ENCODE data around the gene KATNAL2.
A peak's percentile ranks its signal among the peaks of the same experiment; 100 is the strongest.

KATNAL2 gene

GRCh38 chr18:47150824-47151366 lies 233.5 kb downstream of the KATNAL2 start:
- H3K9me3 ChIP-seq (ENCODE audit: severe bottlenecking) = no peaks in the 10 kb centered on the region

GRCh38 chr18:47151439-47151838 lies 234.0 kb downstream of the KATNAL2 start:
- Histone ChIP-seq H3K27me3 (ENCODE audit: insufficient read depth, low read depth, severe bottlenecking) (no peaks in the 10 kb centered on the region), H3K36me3 (peaks cover 35% of the 10 kb centered on the region), H3K4me3 (ENCODE audit: low read depth, low read length) (peak overlapping the region; percentile 62), H3K27ac (peak overlapping the region; percentile 91), H3K9me3 (ENCODE audit: severe bottlenecking) (no peaks in the 10 kb centered on the region)
- no peak for TF ChIP-seq CTCF (IDR thresholded peaks at IDR 0.05; ENCODE audit: low read depth, low read length)
- DNase-seq = no peak

More at GRCh38 chr18:47150824-47151366, 233.5 kb downstream of the KATNAL2 start:
- no peak for TF ChIP-seq CTCF (IDR thresholded peaks at IDR 0.05; ENCODE audit: low read depth, low read length)
- peak overlapping the region; percentile 91 for H3K27ac ChIP-seq
- peak; percentile 25 for DNase-seq
- H3K4me3 ChIP-seq (ENCODE audit: low read depth, low read length) = peak overlapping the region; percentile 62
- H3K27me3 ChIP-seq (ENCODE audit: insufficient read depth, low read depth, severe bottlenecking) = no peaks in the 10 kb centered on the region
- H3K36me3 ChIP-seq = peaks cover 30% of the 10 kb centered on the region

Data from WERI-Rb-1 (cell line).